Measurements from ENCODE around the gene HMG20A.

Gene HMG20A

GRCh38 chr15:77470235-77470634 is 49.5 kb downstream of the HMG20A start:
- H3K4me1 ChIP-seq (ENCODE audit: control insufficient read depth in 1 of 2, insufficient read depth in 1 of 2, low read depth in 1 of 2, low read length in 1 of 2): no peaks in the 10 kb centered on the region
- H3K27me3 ChIP-seq: no peaks in the 10 kb centered on the region
- TF ChIP-seq CTCF (IDR thresholded peaks at IDR 0.05): no peak
- H3K36me3 ChIP-seq: peaks cover 45% of the 10 kb centered on the region
- no peak overlapping the region for H3K27ac ChIP-seq
- H3K9me3 ChIP-seq: no peaks in the 10 kb centered on the region
- H3K4me3 ChIP-seq (ENCODE audit: low read depth in 1 of 2, low read length in 1 of 2): no peak overlapping the region

GRCh38 chr15:77473328-77473727 is 52.6 kb downstream of the HMG20A start:
- H3K36me3 ChIP-seq: peaks cover 30% of the 10 kb centered on the region
- H3K4me3 ChIP-seq (ENCODE audit: low read depth in 1 of 2, low read length in 1 of 2): no peak overlapping the region
- no peaks in the 10 kb centered on the region for H3K9me3 ChIP-seq
- H3K27ac ChIP-seq: no peak overlapping the region
- TF ChIP-seq CTCF (IDR thresholded peaks at IDR 0.05): no peak
- no peaks in the 10 kb centered on the region for H3K27me3 ChIP-seq
- peaks cover 10 to 11% of the 10 kb centered on the region in 2 experiments for H3K4me1 ChIP-seq (ENCODE audit: control insufficient read depth in 1 of 2, insufficient read depth in 1 of 2, low read depth in 1 of 2, low read length in 1 of 2)

GRCh38 chr15:77474310-77474988 is 53.8 kb downstream of the HMG20A start:
- Histone ChIP-seq H3K27me3 (no peaks in the 10 kb centered on the region), H3K36me3 (peaks cover 34% of the 10 kb centered on the region), H3K27ac (no peak overlapping the region), H3K4me1 (ENCODE audit: control insufficient read depth in 1 of 2, insufficient read depth in 1 of 2, low read depth in 1 of 2, low read length in 1 of 2) (peaks cover 10 to 11% of the 10 kb centered on the region in 2 experiments), H3K9me3 (no peaks in the 10 kb centered on the region), H3K4me3 (ENCODE audit: low read depth in 1 of 2, low read length in 1 of 2) (no peak overlapping the region)
- no peak for TF ChIP-seq CTCF (IDR thresholded peaks at IDR 0.05)

- H3K27ac ChIP-seq: no peak overlapping the region
- H3K36me3 ChIP-seq: peaks cover 39% of the 10 kb centered on the region
- no peak overlapping the region for H3K4me3 ChIP-seq (ENCODE audit: low read depth in 1 of 2, low read length in 1 of 2)
- no peaks in the 10 kb centered on the region for H3K9me3 ChIP-seq
- H3K27me3 ChIP-seq: no peaks in the 10 kb centered on the region
- TF ChIP-seq CTCF (IDR thresholded peaks at IDR 0.05): no peak
- peaks cover 10 to 11% of the 10 kb centered on the region in 2 experiments for H3K4me1 ChIP-seq (ENCODE audit: control insufficient read depth in 1 of 2, insufficient read depth in 1 of 2, low read depth in 1 of 2, low read length in 1 of 2)
Observed at GRCh38 chr15:77475001-77475400, 54.3 kb downstream of the HMG20A start.

- no peaks in the 10 kb centered on the region for H3K27me3 ChIP-seq
- H3K36me3 ChIP-seq: peaks cover 40% of the 10 kb centered on the region
- no peak overlapping the region for H3K27ac ChIP-seq
- TF ChIP-seq CTCF (IDR thresholded peaks at IDR 0.05): no peak
- no peak overlapping the region for H3K4me3 ChIP-seq (ENCODE audit: low read depth in 1 of 2, low read length in 1 of 2)
- peaks cover 10 to 11% of the 10 kb centered on the region in 2 experiments for H3K4me1 ChIP-seq (ENCODE audit: control insufficient read depth in 1 of 2, insufficient read depth in 1 of 2, low read depth in 1 of 2, low read length in 1 of 2)
- H3K9me3 ChIP-seq: no peaks in the 10 kb centered on the region
Observed at GRCh38 chr15:77475898-77476297, 55.2 kb downstream of the HMG20A start.

All from neutrophil (primary cell).